Nephron progenitor cell (in vitro differentiated cells): Measurements from ENCODE around the gene SLC28A1.

ENCODE experiments used
- DNase-seq: peaks from one replicate; pipeline ENCODE4 v3.0.0; 2021
- H3K27ac Mint-ChIP-seq: 2 replicates; pipeline ENCODE4 v1.8.0; 2021; ENCODE audit warnings: mild to moderate bottlenecking, moderate library complexity, mixed read lengths
- H3K27me3 Mint-ChIP-seq: 2 replicates; pipeline ENCODE4 v1.8.0; 2021; ENCODE audit warnings: mild to moderate bottlenecking, low read depth, mixed read lengths; ENCODE audit not compliant: poor library complexity
- H3K36me3 Mint-ChIP-seq: 2 replicates; pipeline ENCODE4 v1.8.0; 2021; ENCODE audit warnings: low read depth, mixed read lengths
- H3K4me1 Mint-ChIP-seq: 2 replicates; pipeline ENCODE4 v1.8.0; 2021; ENCODE audit warnings: mixed read lengths
- H3K4me3 Mint-ChIP-seq: 2 replicates; pipeline ENCODE4 v1.8.0; 2021; ENCODE audit warnings: mild to moderate bottlenecking, moderate library complexity, mixed read lengths
- H3K9me3 Mint-ChIP-seq: 2 replicates; pipeline ENCODE4 v1.8.0; 2021; ENCODE audit warnings: mild to moderate bottlenecking, moderate library complexity, mixed read lengths
- CTCF ChIP-seq: fragments of 200-600 bp; sonication (generic); IDR thresholded peaks from 2 replicates; pipeline ENCODE4 v1.5.0; 2021; ENCODE audit warnings: antibody characterized with exemption

Gene SLC28A1

GRCh38 chr15:84878504-84878903 is 6.0 kb upstream of the SLC28A1 start:
- Mint-ChIP-seq H3K27ac (no peak overlapping the region), H3K36me3 (no peaks in the 10 kb centered on the region), H3K4me1 (peaks cover 28% of the 10 kb centered on the region), H3K9me3 (no peaks in the 10 kb centered on the region), H3K4me3 (no peak overlapping the region), H3K27me3 (peaks cover 23% of the 10 kb centered on the region)
- TF ChIP-seq CTCF: peak; percentile 36
- peak; percentile 43 for DNase-seq

GRCh38 chr15:84879088-84879780 is 5.2 kb upstream of the SLC28A1 start:
- no peak for TF ChIP-seq CTCF
- peaks cover 20% of the 10 kb centered on the region for H3K27me3 Mint-ChIP-seq
- no peak for DNase-seq
- H3K4me3 Mint-ChIP-seq: no peak overlapping the region
- no peaks in the 10 kb centered on the region for H3K9me3 Mint-ChIP-seq
- peaks cover 23% of the 10 kb centered on the region for H3K4me1 Mint-ChIP-seq
- H3K27ac Mint-ChIP-seq: no peak overlapping the region
- no peaks in the 10 kb centered on the region for H3K36me3 Mint-ChIP-seq

GRCh38 chr15:84880007-84880406 is 4.5 kb upstream of the SLC28A1 start:
- Mint-ChIP-seq H3K4me1 (peaks cover 18% of the 10 kb centered on the region), H3K9me3 (no peaks in the 10 kb centered on the region), H3K36me3 (no peaks in the 10 kb centered on the region), H3K4me3 (no peak overlapping the region), H3K27ac (no peak overlapping the region), H3K27me3 (peaks cover 20% of the 10 kb centered on the region)
- no peak for TF ChIP-seq CTCF
- DNase-seq: no peak

GRCh38 chr15:84880822-84881519 is 3.5 kb upstream of the SLC28A1 start:
- Mint-ChIP-seq H3K27ac (no peak overlapping the region), H3K4me1 (peaks cover 12% of the 10 kb centered on the region), H3K9me3 (no peaks in the 10 kb centered on the region), H3K27me3 (peaks cover 23% of the 10 kb centered on the region), H3K4me3 (no peak overlapping the region), H3K36me3 (no peaks in the 10 kb centered on the region)
- no peak for TF ChIP-seq CTCF
- no peak for DNase-seq

- Mint-ChIP-seq H3K27ac (no peak overlapping the region), H3K27me3 (peaks cover 23% of the 10 kb centered on the region), H3K36me3 (no peaks in the 10 kb centered on the region), H3K4me3 (no peak overlapping the region), H3K4me1 (peaks cover 12% of the 10 kb centered on the region), H3K9me3 (no peaks in the 10 kb centered on the region)
- TF ChIP-seq CTCF: no peak
- DNase-seq: no peak
Observed at GRCh38 chr15:84881520-84881830, 3.0 kb upstream of the SLC28A1 start.

- H3K9me3 Mint-ChIP-seq: no peaks in the 10 kb centered on the region
- H3K36me3 Mint-ChIP-seq: no peaks in the 10 kb centered on the region
- H3K4me1 Mint-ChIP-seq: peaks cover 16% of the 10 kb centered on the region
- no peak overlapping the region for H3K27ac Mint-ChIP-seq
- TF ChIP-seq CTCF: no peak
- no peak for DNase-seq
- peaks cover 30% of the 10 kb centered on the region for H3K27me3 Mint-ChIP-seq
- H3K4me3 Mint-ChIP-seq: no peak overlapping the region
Observed at GRCh38 chr15:84883466-84883865, 996 bp upstream of the SLC28A1 start.
